Endothelial cell of umbilical vein (primary cell): ENCODE measurements around the gene THBD. TPM values are rescaled to one million over a fixed set of nuclear protein-coding genes. Genes with fewer than 3 reads are reported as not detected.

ENCODE experiments used
- BruUV-seq: library from RNA; stranded (reverse); fragments of 400-500 nt; replicated peaks from 2 replicates; lab custom pipeline; 2021; lab: Mats Ljungman, UMichigan
- CTCF ChIA-PET: fragments of 300-600, 350-600 bp; sonication (Branson Sonifier 250); formaldehyde crosslinking; loops from one replicate; lab custom pipeline; 2021; ENCODE audit warnings: antibody characterized with exemption, inconsistent platforms; lab: Charles Lee
- POLR2A ChIA-PET: fragments of 300-600, 350-600 bp; sonication (Branson Sonifier 250); formaldehyde crosslinking; loops from one replicate; lab custom pipeline; 2021; ENCODE audit warnings: antibody characterized with exemption, inconsistent platforms; lab: Charles Lee
- DNase-seq: peaks from one replicate; pipeline ENCODE4 v3.0.0-alpha.2; 2011; ENCODE audit warnings: low read depth, low spot score
- FAIRE-seq: peaks from 2 replicates; lab custom pipeline; 2011; peaks lifted over from hg19 to GRCh38; lab: Jason Lieb, UNC
- H2AFZ ChIP-seq: 2 replicates; pipeline ENCODE4 v1.6.0; 2012; ENCODE audit warnings: low read depth, low read length, control low read depth, inconsistent platforms
- H3K27ac ChIP-seq: 2 replicates; pipeline ENCODE4 v1.5.1; 2011; ENCODE audit warnings: low read depth, mild to moderate bottlenecking, control low read depth, low read length, moderate library complexity; ENCODE audit not compliant: insufficient read depth
- H3K27me3 ChIP-seq, 2 experiments: 2 replicates each; pipeline versions ENCODE4 v1.6.0 to v1.6.1; 2011; ENCODE audit warnings: low read length in 2 of 2, mixed read lengths in 1 of 2; ENCODE audit not compliant: control insufficient read depth in 2 of 2, insufficient read depth in 2 of 2
- H3K36me3 ChIP-seq, 2 experiments: 2 replicates in 1 of 2; 3 replicates in 1 of 2; pipeline ENCODE4 v1.5.1; 2011; ENCODE audit warnings: low read length in 2 of 2, mild to moderate bottlenecking in 1 of 2, moderate library complexity in 1 of 2; ENCODE audit not compliant: control insufficient read depth in 2 of 2, insufficient read depth in 2 of 2; ENCODE audit errors: extremely low read depth in 1 of 2
- H3K4me1 ChIP-seq: 3 replicates; pipeline ENCODE4 v1.5.1; 2011; ENCODE audit warnings: mild to moderate bottlenecking, low read length; ENCODE audit not compliant: control insufficient read depth, insufficient read depth; ENCODE audit errors: extremely low read depth
- H3K4me2 ChIP-seq: 2 replicates; pipeline ENCODE4 v1.6.1; 2011; ENCODE audit warnings: low read length, control low read depth, mixed read lengths; ENCODE audit not compliant: insufficient read depth
- H3K4me3 ChIP-seq, 3 experiments: fragments of 200-600 bp in 1 of 3; sonication (generic), shearing (Covaris generic) in 1 of 3; replicated peaks in 1 of 3; 2 replicates each; pipeline ENCODE4 v1.5.1; 2011 to 2016; ENCODE audit warnings: control low read depth in 3 of 3, low read length in 3 of 3, mild to moderate bottlenecking in 2 of 3, inconsistent platforms in 1 of 3, low read depth in 1 of 3, moderate library complexity in 1 of 3; ENCODE audit not compliant: insufficient read depth in 1 of 3
- H3K79me2 ChIP-seq: 2 replicates; pipeline ENCODE4 v1.6.0; 2012; ENCODE audit warnings: low read length, inconsistent platforms; ENCODE audit not compliant: control insufficient read depth, insufficient read depth
- H3K9ac ChIP-seq: replicated peaks from 2 replicates; pipeline ENCODE3; 2011; ENCODE audit warnings: low read length, control low read depth; ENCODE audit not compliant: insufficient read depth; ENCODE audit errors: extremely low read depth
- H3K9me1 ChIP-seq: replicated peaks from 3 replicates; pipeline ENCODE4 v1.6.0; 2011; ENCODE audit warnings: mild to moderate bottlenecking, low read length; ENCODE audit not compliant: control insufficient read depth, insufficient read depth; ENCODE audit errors: extremely low read depth
- H3K9me3 ChIP-seq: replicated peaks from 2 replicates; pipeline ENCODE4 v1.5.1; 2012; ENCODE audit warnings: low read length, inconsistent platforms; ENCODE audit not compliant: control insufficient read depth, insufficient read depth
- H4K20me1 ChIP-seq: replicated peaks from 2 replicates; pipeline ENCODE3; 2011; ENCODE audit warnings: mild to moderate bottlenecking, low read length; ENCODE audit not compliant: control insufficient read depth, insufficient read depth; ENCODE audit errors: extremely low read depth
- EZH2 ChIP-seq: IDR thresholded peaks from 2 replicates; pipeline ENCODE4 v1.6.1; 2012; ENCODE audit warnings: borderline replicate concordance, low read depth, mild to moderate bottlenecking, moderate library complexity, low read length, inconsistent platforms; ENCODE audit not compliant: severe bottlenecking
- FOS ChIP-seq: IDR thresholded peaks from 2 replicates; pipeline ENCODE4 v1.6.1; 2011; ENCODE audit warnings: mild to moderate bottlenecking, low read length, moderate library complexity, borderline replicate concordance; ENCODE audit not compliant: insufficient read depth
- GATA2 ChIP-seq: IDR thresholded peaks from 2 replicates; pipeline ENCODE4 v1.7.0; 2011; ENCODE audit warnings: low read depth, mild to moderate bottlenecking, moderate library complexity, mixed read lengths, low read length; ENCODE audit not compliant: insufficient read length, insufficient read depth
- JUN ChIP-seq: IDR thresholded peaks from 2 replicates; pipeline ENCODE4 v1.6.1; 2011; ENCODE audit warnings: borderline replicate concordance, low read depth; ENCODE audit not compliant: insufficient read length, insufficient read depth
- MYC ChIP-seq: IDR thresholded peaks from one replicate; pipeline ENCODE4 v1.6.1; 2011; ENCODE audit warnings: mild to moderate bottlenecking, low read depth, low read length
- POLR2A ChIP-seq: IDR thresholded peaks from 2 replicates; pipeline ENCODE4 v1.6.1; 2012; ENCODE audit warnings: low read depth, mild to moderate bottlenecking, control low read depth, low read length
- POLR2AphosphoS5 ChIP-seq: IDR thresholded peaks from 2 replicates; pipeline ENCODE4 v1.6.1; 2012; ENCODE audit warnings: low read depth, mild to moderate bottlenecking, control low read depth, low read length, moderate library complexity; ENCODE audit not compliant: insufficient read depth
- dilution Hi-C: fragments of 300-500 bp; cut with MboI; formaldehyde crosslinking; loops from one replicate; pipeline ENCODE4 v1.15.0; 2019; ENCODE audit warnings: low sequenced_read_pairs; ENCODE audit not compliant: extremely low pct_ligation_motif_present
- intact Hi-C: fragments of 100-400 bp; cut with micrococcal nuclease; formaldehyde crosslinking; loops from one replicate; pipeline ENCODE4 v1.10.0; 2022
- polyA plus RNA-seq, 4 experiments: library from polyadenylated mRNA; depleted of rRNA in 3 of 4; stranded (reverse) in 3 of 4; unstranded in 1 of 4; fragments of >200 nt; gene quantifications; 2 replicates each; pipeline versions ENCODE4 v1.2.1 to v1.2.3, GENCODE V29; 2011 to 2012; ENCODE audit warnings: missing spikeins in 1 of 4
- total RNA-seq: library from RNA; stranded (reverse); gene quantifications from 2 replicates; pipeline ENCODE4 v1.2.3, GENCODE V29; 2021
- TF ChIP-seq, protein P1 (sequence below), 2 donors: IDR thresholded peaks; 1 replicate in 1 of 2; 2 replicates in 1 of 2; pipeline ENCODE4 v1.5.1; 2011; ENCODE audit warnings: low read length in 2 of 2, mild to moderate bottlenecking in 2 of 2, moderate library complexity in 2 of 2, control low read depth in 1 of 2, inconsistent platforms in 1 of 2, low read depth in 1 of 2; ENCODE audit not compliant: insufficient read depth in 1 of 2; ENCODE audit errors: extremely low read depth in 1 of 2
- TF ChIP-seq, protein P2 (sequence below): IDR thresholded peaks from 2 replicates; pipeline ENCODE4 v1.6.1; 2011; ENCODE audit not compliant: insufficient read depth, insufficient read length

The THBD gene
- total and polyA plus RNA-seq, 2 donors (not counting 3 experiments of a cell fraction or from before 2014, with no cell fraction given), result 17.1 to 28.0 TPM

DNA sequence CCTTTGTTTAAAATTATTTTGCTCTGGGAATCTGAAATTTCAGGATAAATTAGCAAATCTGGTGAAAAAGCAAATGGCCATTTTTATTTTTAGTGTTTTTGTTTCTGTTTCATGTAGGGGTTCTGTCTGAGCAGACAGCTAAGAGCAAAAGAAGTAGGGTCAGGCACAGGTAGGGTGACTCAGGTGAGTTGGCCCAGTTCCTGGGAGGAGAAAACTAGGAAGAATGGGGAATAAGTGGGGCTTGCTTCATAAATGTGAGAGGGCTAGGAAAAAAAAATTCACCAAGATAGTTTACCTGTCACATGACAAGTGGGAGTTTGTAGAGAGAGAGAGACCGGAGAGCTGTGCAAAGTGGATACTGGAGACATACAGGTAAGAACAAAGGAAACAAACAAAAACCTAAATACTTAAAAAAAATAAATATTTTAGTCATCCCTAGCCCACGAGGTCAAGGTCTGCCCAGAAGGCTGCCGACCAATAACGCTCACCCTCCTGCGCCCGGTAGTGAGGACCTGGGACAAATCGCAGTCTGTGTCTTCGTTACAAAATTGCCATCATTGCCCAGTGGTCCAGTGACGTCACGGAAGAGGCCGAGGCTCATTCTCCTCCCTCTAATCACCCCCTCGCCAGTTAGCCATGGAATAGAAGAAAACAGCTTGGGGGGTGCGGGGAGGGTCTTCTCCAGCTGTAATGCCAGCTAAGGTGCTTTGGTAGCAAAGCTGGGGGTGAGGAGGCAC is 2.3 kb downstream of the THBD start:
- peaks cover 3 to 7% of the 10 kb centered on the region in 2 experiments for H3K27me3 ChIP-seq
- DNase-seq (no peak), FAIRE-seq (peak; percentile 38)
- no peaks in the 10 kb centered on the region for H4K20me1 ChIP-seq
- H3K9me1 ChIP-seq, result no peaks in the 10 kb centered on the region
- no peaks in the 10 kb centered on the region for H3K9me3 ChIP-seq
- peak overlapping the region; percentile 33 for H2AFZ ChIP-seq
- no TSS peak for BruUV-seq
- peaks cover 16% of the 10 kb centered on the region for H3K4me1 ChIP-seq
- peak overlapping the region; percentile 83 for H3K4me2 ChIP-seq
- TF ChIP-seq POLR2A (no peak), POLR2AphosphoS5 (no peak), GATA2 (no peak), FOS (no peak), JUN (no peak), EZH2 (no peak), MYC (no peak)
- TF ChIP-seq, protein P1, sequence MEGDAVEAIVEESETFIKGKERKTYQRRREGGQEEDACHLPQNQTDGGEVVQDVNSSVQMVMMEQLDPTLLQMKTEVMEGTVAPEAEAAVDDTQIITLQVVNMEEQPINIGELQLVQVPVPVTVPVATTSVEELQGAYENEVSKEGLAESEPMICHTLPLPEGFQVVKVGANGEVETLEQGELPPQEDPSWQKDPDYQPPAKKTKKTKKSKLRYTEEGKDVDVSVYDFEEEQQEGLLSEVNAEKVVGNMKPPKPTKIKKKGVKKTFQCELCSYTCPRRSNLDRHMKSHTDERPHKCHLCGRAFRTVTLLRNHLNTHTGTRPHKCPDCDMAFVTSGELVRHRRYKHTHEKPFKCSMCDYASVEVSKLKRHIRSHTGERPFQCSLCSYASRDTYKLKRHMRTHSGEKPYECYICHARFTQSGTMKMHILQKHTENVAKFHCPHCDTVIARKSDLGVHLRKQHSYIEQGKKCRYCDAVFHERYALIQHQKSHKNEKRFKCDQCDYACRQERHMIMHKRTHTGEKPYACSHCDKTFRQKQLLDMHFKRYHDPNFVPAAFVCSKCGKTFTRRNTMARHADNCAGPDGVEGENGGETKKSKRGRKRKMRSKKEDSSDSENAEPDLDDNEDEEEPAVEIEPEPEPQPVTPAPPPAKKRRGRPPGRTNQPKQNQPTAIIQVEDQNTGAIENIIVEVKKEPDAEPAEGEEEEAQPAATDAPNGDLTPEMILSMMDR (IDR thresholded peaks at IDR 0.05; ENCODE audit: extremely low read depth in 1 of 2, insufficient read depth in 1 of 2, low read depth in 1 of 2, low read length in 2 of 2), result no peak
- TF ChIP-seq, protein P2, sequence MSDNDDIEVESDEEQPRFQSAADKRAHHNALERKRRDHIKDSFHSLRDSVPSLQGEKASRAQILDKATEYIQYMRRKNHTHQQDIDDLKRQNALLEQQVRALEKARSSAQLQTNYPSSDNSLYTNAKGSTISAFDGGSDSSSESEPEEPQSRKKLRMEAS, result no peak
- no peaks in the 10 kb centered on the region for H3K79me2 ChIP-seq
- CTCF ChIA-PET, result interaction anchor here (1.3 to 5.3 kb wide), 7 partner anchors 72 to 361 kb away, joined by 3 to 108 read pairs (median 6); no protein-coding TSS in a partner anchor
- dilution Hi-C loops (loop anchor here (10.0 kb wide), 1 partner anchor 352 kb away; no protein-coding TSS in a partner anchor), intact Hi-C loops (loop anchor here (10.0 kb wide), 1 partner anchor 558 kb away; the partner anchor contains the start of gene CST9)
- H3K36me3 ChIP-seq, result no peaks in the 10 kb centered on the region
- no peak overlapping the region for H3K9ac ChIP-seq
- no peak overlapping the region for H3K27ac ChIP-seq
- H3K4me3 ChIP-seq, result peak overlapping the region in 1 of 3 experiments; percentile 62
- POLR2A ChIA-PET, result no interaction called here
